K562 (cell line): ENCODE results near the gene ZBTB18. TPM values are rescaled to one million over a fixed set of nuclear protein-coding genes. Genes with fewer than 3 reads are reported as not detected.
A peak's percentile ranks its signal among the peaks of the same experiment; 100 is the strongest.

ENCODE experiments used
- ATAC-seq: fragments of 200-7000 bp; cut with Tn5 transposase; 3 replicates; pipeline ENCODE4 v1.9.1; 2020; ENCODE audit warnings: moderate library complexity
- BruUV-seq: library from RNA; stranded (reverse); fragments of 400-500 nt; replicated peaks from 2 replicates; lab custom pipeline; 2021; lab: Mats Ljungman, UMichigan
- CTCF ChIA-PET: fragments of 300-600 bp; formaldehyde crosslinking; extraction: SDS; loops from one replicate; lab custom pipeline; 2021; ENCODE audit warnings: low intra/inter-chr PET ratio; lab: Yijun Ruan, JAX
- POLR2A ChIA-PET: fragments of 300-600, 350-650 bp; sonication (Branson Sonifier 250); formaldehyde crosslinking; extraction: SDS; loops from one replicate; lab custom pipeline; 2021; ENCODE audit warnings: antibody characterized with exemption, inconsistent platforms; lab: Yijun Ruan, JAX
- DNase-seq, 4 experiments: peaks; one replicate each; pipeline versions ENCODE4 v3.0.0 to v3.0.0-alpha.2; 2011 to 2018; ENCODE audit warnings: low spot score in 3 of 4, mixed read lengths in 3 of 4; ENCODE audit errors: extremely low read depth in 1 of 4
- FAIRE-seq: peaks from 2 replicates; lab custom pipeline; 2011; peaks lifted over from hg19 to GRCh38; lab: Jason Lieb, UNC
- H2AFZ ChIP-seq: 2 replicates; pipeline ENCODE4 v1.6.0; 2011; ENCODE audit warnings: low read depth, low read length, control low read depth, inconsistent platforms
- H3K27ac ChIP-seq: fragments of 200-600 bp; 3 replicates; pipeline ENCODE4 v1.8.0; 2011; ENCODE audit warnings: low read depth, mild to moderate bottlenecking, control low read depth, inconsistent platforms, low read length, moderate library complexity, mixed read lengths; ENCODE audit errors: extremely low read depth
- H3K27me3 ChIP-seq, 2 experiments: fragments of 300-600 bp in 1 of 2; 2 replicates in 1 of 2; 3 replicates in 1 of 2; pipeline versions ENCODE4 v1.6.0 to v1.8.0; 2011; ENCODE audit warnings: inconsistent platforms in 2 of 2, low read length in 2 of 2, mild to moderate bottlenecking in 1 of 2, mixed read lengths in 1 of 2, moderate library complexity in 1 of 2; ENCODE audit not compliant: control insufficient read depth in 2 of 2, insufficient read depth in 2 of 2
- H3K36me3 ChIP-seq: fragments of 300-600 bp; 3 replicates; pipeline ENCODE4 v1.8.0; 2011; ENCODE audit warnings: mild to moderate bottlenecking, low read length, inconsistent platforms; ENCODE audit not compliant: control insufficient read depth, insufficient read depth
- H3K4me1 ChIP-seq, 2 experiments: fragments of 200-600 bp in 1 of 2; replicated peaks in 1 of 2; 2 replicates in 1 of 2; 3 replicates in 1 of 2; pipeline versions ENCODE4 v1.5.1 to v1.8.0; 2011; ENCODE audit warnings: inconsistent platforms in 2 of 2, low read length in 2 of 2, mild to moderate bottlenecking in 1 of 2, mixed read lengths in 1 of 2, moderate library complexity in 1 of 2; ENCODE audit not compliant: control insufficient read depth in 2 of 2, insufficient read depth in 2 of 2
- H3K4me2 ChIP-seq: 2 replicates; pipeline ENCODE4 v1.6.1; 2011; ENCODE audit warnings: low read length, control low read depth, inconsistent platforms, mixed read lengths; ENCODE audit not compliant: insufficient read depth
- H3K4me3 ChIP-seq: fragments of 200-600 bp; sonication (generic), shearing (Covaris generic); 2 replicates; pipeline ENCODE4 v1.5.1; 2016; ENCODE audit warnings: control low read depth, inconsistent platforms
- H3K79me2 ChIP-seq: fragments of 200-600 bp; 3 replicates; pipeline ENCODE4 v1.8.0; 2011; ENCODE audit warnings: low read length, inconsistent platforms; ENCODE audit not compliant: control insufficient read depth, insufficient read depth
- H3K9ac ChIP-seq, 2 experiments: 2 replicates each; pipeline versions ENCODE4 v1.6.0 to v1.6.1; 2011; ENCODE audit warnings: low read depth in 2 of 2, low read length in 2 of 2, control low read depth in 1 of 2, inconsistent platforms in 1 of 2, mild to moderate bottlenecking in 1 of 2, mixed read lengths in 1 of 2; ENCODE audit not compliant: insufficient read depth in 1 of 2
- H3K9me1 ChIP-seq: one replicate; pipeline ENCODE4 v1.6.0; 2011; ENCODE audit warnings: inconsistent platforms, mild to moderate bottlenecking, low read length, moderate library complexity; ENCODE audit not compliant: control insufficient read depth, insufficient read depth
- H3K9me3 ChIP-seq: replicated peaks from 2 replicates; pipeline ENCODE4 v1.5.1; 2011; ENCODE audit warnings: low read depth, low read length, inconsistent platforms; ENCODE audit not compliant: control insufficient read depth, insufficient read depth
- H4K20me1 ChIP-seq: replicated peaks from 2 replicates; pipeline ENCODE4 v1.6.1; 2011; ENCODE audit warnings: low read length, inconsistent platforms, mixed read lengths; ENCODE audit not compliant: control insufficient read depth, insufficient read depth
- AFF4 ChIP-seq: sonication (generic); formaldehyde crosslinking; IDR thresholded peaks from 2 replicates; pipeline ENCODE4 v1.8.0; 2023; ENCODE audit warnings: mild to moderate bottlenecking, missing genetic modification reagents
- ARID1B ChIP-seq: fragments of 450-650 bp; IDR thresholded peaks from 2 replicates; pipeline ENCODE4 v1.6.1; 2016; ENCODE audit warnings: antibody characterized with exemption, mild to moderate bottlenecking, inconsistent platforms
- BHLHE40 ChIP-seq: IDR thresholded peaks from 2 replicates; pipeline ENCODE4 v1.6.1; 2011; ENCODE audit warnings: low read length, improper control_type of control experiment
- HDAC2 ChIP-seq: fragments of 450-650 bp; IDR thresholded peaks from 2 replicates; pipeline ENCODE4 v1.6.1; 2016; ENCODE audit warnings: mild to moderate bottlenecking
- PHB2 ChIP-seq: fragments of 450-650 bp; IDR thresholded peaks from 2 replicates; pipeline ENCODE4 v1.6.1; 2017; ENCODE audit warnings: low read depth
- POU5F1 ChIP-seq: fragments of 150-350 bp; IDR thresholded peaks from 2 replicates; pipeline ENCODE4 v1.6.1; 2014; ENCODE audit warnings: borderline replicate concordance, low read length, low read depth, mild to moderate bottlenecking; ENCODE audit not compliant: partially characterized antibody
- SPI1 ChIP-seq: IDR thresholded peaks from 2 replicates; pipeline ENCODE4 v1.6.1; 2011; ENCODE audit warnings: low read depth, low read length, control low read depth, borderline replicate concordance
- TAL1 ChIP-seq: fragments of 450-650 bp; IDR thresholded peaks from 2 replicates; pipeline ENCODE4 v1.6.1; 2016; ENCODE audit warnings: mild to moderate bottlenecking
- TCF3 ChIP-seq: sonication (generic); formaldehyde crosslinking; IDR thresholded peaks from 2 replicates; pipeline ENCODE4 v1.4.0; 2020; ENCODE audit warnings: mild to moderate bottlenecking, missing genetic modification reagents
- WHSC1 ChIP-seq: IDR thresholded peaks from one replicate; pipeline ENCODE4 v1.6.1; 2012; ENCODE audit warnings: low read length, control low read depth, inconsistent platforms
- ZBTB8A ChIP-seq: fragments of 450-650 bp; IDR thresholded peaks from 2 replicates; pipeline ENCODE4 v1.6.1; 2018; ENCODE audit warnings: mild to moderate bottlenecking, moderate library complexity; ENCODE audit not compliant: partially characterized antibody
- ZNF511 ChIP-seq: sonication (generic); formaldehyde crosslinking; IDR thresholded peaks from 2 replicates; pipeline ENCODE4 v1.8.0; 2022; ENCODE audit warnings: mild to moderate bottlenecking, missing genetic modification reagents
- WGBS: fragments of 100-300 bp; shearing (Covaris generic); methylation state at CpG from one replicate; pipeline ENCODE4 v1.1.6; 2016; ENCODE audit warnings: low coverage, mixed read lengths; ENCODE audit not compliant: insufficient coverage; ENCODE audit errors: missing lambda C conversion rate; 5-methylcytosine and 5-hydroxymethylcytosine counted together
- in situ Hi-C: fragments of 300-500 bp; cut with MboI; formaldehyde crosslinking; loops from 4 replicates; pipeline ENCODE4 v1.15.0; 2018; ENCODE audit warnings: inconsistent platforms, mixed read lengths
- intact Hi-C: fragments of 100-400 bp; cut with micrococcal nuclease; formaldehyde crosslinking; loops from 2 replicates; pipeline ENCODE4 v1.14.2; 2022
- polyA plus RNA-seq, 8 experiments: library from polyadenylated mRNA; depleted of rRNA in 4 of 8; stranded (reverse) in 5 of 8; unstranded in 3 of 8; fragments of >200 nt; fragmentation: Nextera tagmentation in 2 of 8; fragmentation: Illumina TruSeq in 1 of 8; extraction: Ambion mirVana in 2 of 8; extraction: Trizol in 1 of 8; gene quantifications; 2 replicates each; pipeline versions ENCODE4 v1.2.1 to v1.2.3, GENCODE V29; 2011 to 2014; ENCODE audit warnings: inconsistent platforms in 1 of 8, missing spikeins in 1 of 8
- total RNA-seq, 7 experiments: library from RNA; depleted of rRNA in 6 of 7; stranded (reverse); fragments of >200 nt in 6 of 7; fragmentation: Illumina TruSeq in 2 of 7; extraction: Trizol in 2 of 7; gene quantifications; 2 replicates each; pipeline versions ENCODE4 v1.2.1 to v1.2.3, GENCODE V29; 2011 to 2021; ENCODE audit warnings: low replicate concordance in 1 of 7

ZBTB18 gene
- total and polyA plus RNA-seq, 9 of the 15 experiments (the other 6 are each of a cell fraction or from before 2014, with no cell fraction given), result 0.13 to 2.6 (median 1.6) TPM

DNA sequence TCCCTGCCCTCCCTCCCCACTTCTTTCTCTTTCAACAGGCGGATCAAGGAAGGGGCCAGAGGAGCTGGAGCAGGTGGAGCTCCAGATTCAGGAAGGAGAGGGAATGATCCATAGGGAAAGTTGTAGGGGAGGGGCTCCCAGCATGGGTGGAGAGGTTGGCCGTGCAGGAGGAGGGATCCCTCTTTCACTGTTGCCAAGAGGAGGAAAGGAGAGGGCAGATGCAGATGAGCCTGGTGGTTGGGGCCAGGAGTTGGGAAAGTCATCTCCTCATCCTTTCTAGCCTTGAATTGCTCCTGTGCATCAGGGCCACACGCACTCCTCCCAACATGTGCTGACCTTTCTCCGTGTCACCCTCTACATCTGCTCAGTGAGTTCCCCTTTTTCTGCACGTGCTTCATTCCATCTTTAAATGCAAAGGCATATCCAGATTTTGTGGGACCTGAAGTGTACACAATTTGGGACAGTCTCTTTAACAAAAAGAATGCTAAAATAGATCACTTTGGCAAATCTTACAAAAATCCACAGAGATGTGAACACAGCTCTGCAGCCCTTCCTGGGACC lies 32.4 kb downstream of the ZBTB18 start:
- H3K4me1 ChIP-seq, result peaks cover 0 to 2% of the 10 kb centered on the region in 2 experiments; a peak in 2 of 5 replicates
- H3K27ac ChIP-seq, result no peak overlapping the region
- POLR2A ChIA-PET, result interaction anchor here (0.6 kb wide), 1 partner anchor 19 kb away, joined by 3 read pairs; no protein-coding TSS in a partner anchor
- no peak for DNase-seq
- H3K9me3 ChIP-seq, result no peaks in the 10 kb centered on the region
- TF ChIP-seq WHSC1 (no peak), SPI1 (peak; percentile 74; the same call in 1 of the 2 replicates), BHLHE40 (peak; percentile 54)
- in situ Hi-C loops, result no loop called here
- BruUV-seq, result no TSS peak
- H3K4me3 ChIP-seq, result no peak overlapping the region
- 0% methylated on average over 5 of the region's 5 CpGs for WGBS
- H3K9me1 ChIP-seq, result no peaks in the 10 kb centered on the region
- no peaks in the 10 kb centered on the region for H3K79me2 ChIP-seq
- no peaks in the 10 kb centered on the region for H4K20me1 ChIP-seq
- no peak overlapping the region for H3K9ac ChIP-seq
- H3K27me3 ChIP-seq, result peaks cover 26 to 64% of the 10 kb centered on the region in 2 experiments
- no peak for ATAC-seq
- H2AFZ ChIP-seq, result no peak overlapping the region
- H3K36me3 ChIP-seq, result no peaks in the 10 kb centered on the region
- H3K4me2 ChIP-seq, result no peak overlapping the region
- CTCF ChIA-PET, result no interaction called here
- no peak for FAIRE-seq
- intact Hi-C loops, result no loop called here

DNA sequence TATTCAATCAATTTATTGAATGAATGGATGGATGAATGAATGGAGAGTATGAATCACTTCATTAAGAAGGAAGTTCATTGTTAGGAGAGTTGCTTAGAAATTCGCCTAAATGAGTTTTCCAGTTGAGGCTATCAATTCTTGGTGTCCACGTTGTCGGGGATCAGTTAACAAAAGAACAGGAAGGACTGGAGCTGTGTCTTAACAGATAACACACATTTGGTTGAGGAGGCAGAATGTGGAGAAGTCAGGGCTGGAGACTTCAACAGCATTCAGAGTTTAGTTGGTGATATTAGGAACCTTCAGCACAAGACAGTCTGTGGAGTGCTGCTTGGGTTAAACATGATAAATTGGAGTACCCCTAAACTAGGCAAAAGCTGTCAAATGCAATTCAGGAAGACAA lies 33.7 kb downstream of the ZBTB18 start:
- FAIRE-seq (peak; percentile 6), DNase-seq (peak in 1 of 4 experiments; percentile 17), ATAC-seq (peak; percentile 57; the same call in 2 of the 3 replicates)
- Histone ChIP-seq H3K9me1 (no peaks in the 10 kb centered on the region), H3K36me3 (no peaks in the 10 kb centered on the region), H3K27ac (no peak overlapping the region), H3K4me1 (peaks cover 0 to 2% of the 10 kb centered on the region in 2 experiments; a peak in 2 of 5 replicates), H4K20me1 (no peaks in the 10 kb centered on the region), H3K27me3 (peaks cover 26 to 61% of the 10 kb centered on the region in 2 experiments), H3K9me3 (no peaks in the 10 kb centered on the region), H3K4me3 (no peak overlapping the region), H3K9ac (no peak overlapping the region), H3K79me2 (no peaks in the 10 kb centered on the region), H2AFZ (no peak overlapping the region), H3K4me2 (no peak overlapping the region)
- intact Hi-C loops (no loop called here), in situ Hi-C loops (no loop called here)
- POLR2A ChIA-PET, result interaction anchor here (0.6 kb wide), 1 partner anchor 25 kb away, joined by 4 read pairs; no protein-coding TSS in a partner anchor
- WGBS, result 0% methylated on average over 3 of the region's 3 CpGs
- no TSS peak for BruUV-seq
- CTCF ChIA-PET, result no interaction called here
- TF ChIP-seq ZNF511 (no peak), HDAC2 (no peak), ARID1B (peak; percentile 53; the same call in 1 of the 2 replicates), PHB2 (no peak), TAL1 (0 out of 2 replicates have a peak, but pooled peaks have one; percentile 8), ZBTB8A (no peak), AFF4 (CRISPR knock-in tag) (no peak), POU5F1 (no peak), TCF3 (0 out of 2 replicates have a peak, but pooled peaks have one; percentile 25)
